H7 (cell line): ENCODE measurements around the gene TRIML1. TPM values are rescaled to one million over a fixed set of nuclear protein-coding genes. Genes with fewer than 3 reads are reported as not detected.

Source experiments
- DNase-seq: peaks from one replicate; pipeline ENCODE4 v3.0.0; 2012
- H3K27me3 ChIP-seq: 2 replicates; pipeline ENCODE4 v1.6.0; 2011; ENCODE audit warnings: mild to moderate bottlenecking, low read length; ENCODE audit not compliant: control insufficient read depth, insufficient read depth
- H3K36me3 ChIP-seq: replicated peaks from 2 replicates; pipeline ENCODE4 v1.5.1; 2011; ENCODE audit warnings: low read length; ENCODE audit not compliant: control insufficient read depth, insufficient read depth
- H3K4me3 ChIP-seq: 2 replicates; pipeline ENCODE4 v1.5.1; 2011; ENCODE audit warnings: low read depth, mild to moderate bottlenecking, control low read depth, low read length, moderate library complexity; ENCODE audit not compliant: insufficient read depth
- total RNA-seq: library from RNA; depleted of rRNA; stranded (reverse); fragments of >200 nt; shearing (Covaris generic); gene quantifications from 2 replicates; pipeline ENCODE4 v1.2.3, GENCODE V29; 2014; rRNA removed

The TRIML1 gene, protein sequence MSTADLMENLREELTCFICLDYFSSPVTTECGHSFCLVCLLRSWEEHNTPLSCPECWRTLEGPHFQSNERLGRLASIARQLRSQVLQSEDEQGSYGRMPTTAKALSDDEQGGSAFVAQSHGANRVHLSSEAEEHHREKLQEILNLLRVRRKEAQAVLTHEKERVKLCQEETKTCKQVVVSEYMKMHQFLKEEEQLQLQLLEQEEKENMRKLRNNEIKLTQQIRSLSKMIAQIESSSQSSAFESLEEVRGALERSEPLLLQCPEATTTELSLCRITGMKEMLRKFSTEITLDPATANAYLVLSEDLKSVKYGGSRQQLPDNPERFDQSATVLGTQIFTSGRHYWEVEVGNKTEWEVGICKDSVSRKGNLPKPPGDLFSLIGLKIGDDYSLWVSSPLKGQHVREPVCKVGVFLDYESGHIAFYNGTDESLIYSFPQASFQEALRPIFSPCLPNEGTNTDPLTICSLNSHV
- not detected in 2 replicates for total RNA-seq

DNA sequence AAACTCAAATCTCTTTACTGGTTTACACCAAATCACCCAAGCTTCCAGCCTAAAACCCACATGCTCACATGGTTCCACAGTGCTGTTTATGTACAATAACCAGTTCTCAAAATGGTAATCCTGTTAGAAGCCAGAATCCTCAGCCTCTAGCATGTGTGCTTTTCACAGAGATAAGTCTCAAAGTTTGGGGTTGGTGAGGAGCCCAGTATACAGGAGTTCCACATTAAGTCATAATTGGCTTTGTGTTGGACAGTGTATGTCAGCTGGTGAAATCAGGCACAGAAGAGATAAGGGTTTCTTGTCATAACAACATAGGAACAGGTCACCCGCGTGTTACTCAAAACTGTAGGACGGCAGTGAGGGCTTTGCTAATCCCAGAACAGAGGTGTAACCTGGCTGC is at the start of gene TRIML1:
Gene TRIML1 (plus strand): TSS at position 301 of the 400 bp plus-strand sequence. CDS start 118 bp downstream, outside the sequence.
- no peak within 1 kb of the TSS for H3K4me3 ChIP-seq
- no peak for DNase-seq
- no peaks in the 10 kb centered on the region for H3K27me3 ChIP-seq
- H3K36me3 ChIP-seq: no peaks in the 10 kb centered on the region

DNA sequence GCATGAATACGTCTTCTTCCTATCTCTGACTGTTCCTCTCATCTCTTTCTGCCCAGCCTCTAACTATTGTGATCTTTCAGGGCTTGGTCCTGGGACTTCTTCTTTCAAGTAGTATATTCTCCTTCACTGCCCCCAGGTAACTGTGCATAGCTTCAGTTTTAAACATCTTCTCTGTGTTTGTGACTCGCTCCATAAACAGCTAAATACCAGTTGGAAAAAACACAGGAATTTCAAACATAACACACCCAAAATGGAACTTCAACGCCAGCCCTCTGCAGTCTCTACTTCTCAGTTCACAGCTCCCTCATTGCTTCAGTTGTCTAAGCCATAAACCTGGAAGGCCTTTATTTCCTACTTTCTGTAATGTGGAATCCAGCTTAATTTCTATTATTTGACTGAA is 46.4 kb upstream of the TRIML1 start:
- no peak for DNase-seq
- Histone ChIP-seq H3K27me3 (no peaks in the 10 kb centered on the region), H3K4me3 (no peak overlapping the region), H3K36me3 (peaks cover 13% of the 10 kb centered on the region)

DNA sequence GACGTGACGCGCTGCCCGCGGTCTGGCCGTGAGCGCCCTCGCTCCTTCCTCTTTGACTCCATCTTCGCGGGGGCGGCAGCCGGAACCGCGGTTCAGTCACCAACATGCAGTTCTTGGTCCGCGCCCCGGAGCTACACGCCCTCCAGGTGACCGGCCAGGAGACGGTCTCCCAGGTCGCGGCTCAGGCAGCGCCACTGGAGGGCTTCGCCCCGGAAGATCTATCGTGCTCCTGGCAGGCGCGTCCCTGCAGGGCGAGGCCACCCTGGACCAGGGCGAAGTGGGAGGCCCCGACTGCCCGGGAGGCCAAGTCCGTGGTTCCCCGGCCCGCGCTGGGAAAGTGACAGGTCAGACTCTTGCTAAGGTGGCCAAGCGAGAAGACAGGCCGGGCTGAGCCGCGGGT is 32.8 kb upstream of the TRIML1 start:
- Histone ChIP-seq H3K4me3 (no peak overlapping the region), H3K27me3 (no peaks in the 10 kb centered on the region), H3K36me3 (peaks cover 7% of the 10 kb centered on the region)
- DNase-seq: peak; percentile 45

DNA sequence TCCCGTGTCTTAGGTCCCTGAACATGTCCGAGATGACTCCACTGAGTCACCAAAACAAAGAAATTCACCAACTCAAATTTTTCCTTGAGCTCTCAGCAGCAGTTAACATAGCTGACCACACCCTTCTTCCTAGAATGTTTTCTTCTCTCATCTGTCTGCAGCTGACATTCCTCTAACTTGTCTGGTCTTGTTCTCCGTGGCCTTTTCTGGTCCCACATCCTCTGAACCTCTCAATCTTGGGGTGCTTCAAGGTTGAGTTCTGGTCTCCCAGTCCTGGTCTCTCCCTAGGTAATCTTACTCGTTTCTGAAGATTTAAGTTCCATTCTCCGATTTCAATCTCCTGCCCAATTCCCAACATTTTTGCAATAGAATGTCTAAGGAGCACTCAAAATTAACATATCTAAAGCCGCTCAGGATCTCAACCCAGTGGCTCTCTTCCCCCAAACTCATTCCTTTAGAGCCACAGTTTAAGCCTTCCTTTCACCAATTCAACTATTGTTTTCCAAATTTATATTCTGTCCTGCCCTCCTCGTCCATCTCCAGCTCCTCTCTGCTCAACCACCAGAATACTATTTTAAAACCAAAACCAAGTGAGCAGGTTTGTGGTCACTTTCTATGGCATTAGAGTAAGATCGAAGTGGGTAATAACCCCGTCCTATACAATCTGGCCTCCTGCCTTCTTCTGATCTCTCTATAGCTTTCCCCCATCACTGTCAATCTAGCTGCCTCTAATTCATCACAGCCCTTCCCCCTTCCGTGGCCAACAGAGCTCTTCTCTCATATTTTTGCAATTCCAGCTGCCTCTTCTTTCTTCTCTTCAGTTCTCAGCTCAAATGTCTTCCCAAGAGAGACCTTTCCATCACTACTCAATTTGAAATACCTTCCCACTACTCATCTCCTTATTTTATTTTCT is 31.1 kb upstream of the TRIML1 start:
- Histone ChIP-seq H3K27me3 (no peaks in the 10 kb centered on the region), H3K36me3 (peaks cover 6% of the 10 kb centered on the region), H3K4me3 (peak overlapping the region; percentile 39)
- peak; percentile 71 for DNase-seq

DNA sequence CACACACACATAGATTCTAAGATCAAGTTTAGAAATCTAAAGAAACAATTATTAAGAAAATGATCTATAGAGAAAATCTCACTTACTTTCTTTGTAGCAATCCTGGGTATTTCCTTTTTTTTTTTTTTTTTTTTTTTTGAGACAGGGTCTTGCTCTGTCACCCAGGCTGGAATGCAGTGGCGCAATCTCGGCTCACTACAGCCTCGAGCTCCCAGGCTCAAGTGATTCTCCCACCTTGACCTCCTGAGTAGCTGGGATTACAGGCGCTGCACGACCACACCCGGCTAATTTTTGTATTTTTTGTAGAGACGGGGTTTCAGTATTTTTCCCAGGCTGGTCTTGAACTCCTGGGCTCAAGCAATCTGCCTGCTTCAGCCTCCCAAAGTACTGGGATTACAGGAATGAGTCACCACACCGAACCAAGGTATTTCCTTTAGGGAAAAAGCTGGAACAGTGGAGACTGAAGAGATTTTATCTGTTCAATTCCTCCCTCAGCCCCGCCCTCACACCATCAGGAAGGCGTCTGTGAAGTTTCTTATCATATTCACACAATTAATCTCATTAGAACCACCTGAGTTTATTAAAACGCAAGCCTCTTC is 30.0 kb upstream of the TRIML1 start, which contains the start of gene TRIML2:
Gene TRIML2 (minus strand): TSS at position 447 of the 599 bp plus-strand sequence. CDS start 4,235 bp downstream, outside the sequence.
- Histone ChIP-seq H3K27me3 (no peaks in the 10 kb centered on the region), H3K4me3 (peak within 1 kb of the TSS; percentile 39), H3K36me3 (peaks cover 5% of the 10 kb centered on the region)
- no peak for DNase-seq

DNA sequence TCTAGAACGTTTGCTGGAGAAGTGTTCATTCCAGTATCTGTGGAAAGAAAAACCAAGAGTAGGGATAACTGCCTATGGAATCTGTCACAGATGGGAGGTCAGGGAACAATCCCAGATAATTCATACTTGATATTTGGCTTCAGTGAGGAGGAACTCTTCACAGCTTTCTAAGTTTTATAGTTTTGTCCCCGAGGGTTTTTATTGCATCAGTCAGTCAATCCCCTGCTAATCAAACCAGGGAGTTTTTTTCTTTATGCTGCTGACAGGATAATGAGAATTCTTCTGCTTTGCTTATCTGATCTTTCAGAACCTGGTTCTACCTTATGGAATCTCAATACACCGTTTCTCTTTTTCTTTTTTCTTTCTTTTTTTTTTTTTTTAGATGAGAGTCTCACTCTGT is 29.2 kb upstream of the TRIML1 start:
- Histone ChIP-seq H3K4me3 (no peak overlapping the region), H3K27me3 (no peaks in the 10 kb centered on the region), H3K36me3 (peaks cover 2% of the 10 kb centered on the region)
- no peak for DNase-seq

DNA sequence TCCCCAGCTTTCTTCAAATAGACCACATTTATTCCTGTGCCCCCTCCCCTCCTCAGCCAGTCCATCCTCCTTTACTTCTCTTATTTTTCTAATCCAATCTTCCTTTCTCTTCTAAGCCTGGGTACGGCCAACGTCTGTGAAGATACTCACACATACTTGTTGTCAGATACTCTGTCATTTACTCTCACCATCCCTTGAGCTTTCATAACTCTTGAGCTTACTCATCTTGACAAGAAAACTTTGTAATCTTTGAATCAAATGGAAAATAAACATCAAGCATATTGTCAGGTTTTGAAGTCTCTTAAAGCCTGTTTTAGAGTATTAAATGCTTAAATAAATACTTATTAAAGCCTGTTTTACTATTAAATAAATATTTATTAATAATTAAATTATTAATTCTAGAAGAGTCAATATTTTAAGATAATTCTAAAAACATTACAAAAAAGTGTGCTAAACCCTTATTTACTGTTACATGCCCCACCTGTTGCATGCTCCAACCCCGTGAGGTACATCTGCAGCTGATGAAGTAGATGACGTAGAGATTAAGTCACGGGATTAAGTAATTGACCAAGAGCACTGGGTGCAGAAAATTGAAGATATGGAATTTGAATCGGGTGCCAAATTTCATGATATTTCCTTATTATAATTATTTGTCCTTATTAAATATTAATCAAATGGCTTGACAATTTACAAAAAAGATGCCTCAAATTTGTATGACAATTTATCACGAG is 28.3 kb upstream of the TRIML1 start:
- no peak for DNase-seq
- Histone ChIP-seq H3K36me3 (no peaks in the 10 kb centered on the region), H3K27me3 (no peaks in the 10 kb centered on the region), H3K4me3 (no peak overlapping the region)

DNA sequence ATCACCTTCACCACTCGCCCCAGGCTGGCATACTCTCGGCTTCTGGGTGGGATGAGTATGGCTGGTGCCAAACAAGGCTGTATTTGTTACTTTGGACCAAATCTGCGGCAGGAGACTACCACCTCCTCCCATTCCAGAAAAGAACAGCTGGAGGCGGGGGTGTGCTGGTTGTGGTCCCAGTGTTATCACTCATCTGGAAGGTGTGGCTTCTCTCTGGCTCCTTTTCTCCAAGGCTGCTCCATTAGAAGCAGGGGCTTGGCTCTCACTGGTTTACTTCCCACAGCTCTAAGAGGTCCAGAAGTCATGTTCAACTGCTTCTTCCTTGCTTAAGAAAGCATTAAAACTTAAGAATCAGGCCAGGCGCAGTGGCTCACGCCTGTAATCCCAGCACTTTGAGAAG is 27.3 kb upstream of the TRIML1 start:
- DNase-seq: no peak

DNA sequence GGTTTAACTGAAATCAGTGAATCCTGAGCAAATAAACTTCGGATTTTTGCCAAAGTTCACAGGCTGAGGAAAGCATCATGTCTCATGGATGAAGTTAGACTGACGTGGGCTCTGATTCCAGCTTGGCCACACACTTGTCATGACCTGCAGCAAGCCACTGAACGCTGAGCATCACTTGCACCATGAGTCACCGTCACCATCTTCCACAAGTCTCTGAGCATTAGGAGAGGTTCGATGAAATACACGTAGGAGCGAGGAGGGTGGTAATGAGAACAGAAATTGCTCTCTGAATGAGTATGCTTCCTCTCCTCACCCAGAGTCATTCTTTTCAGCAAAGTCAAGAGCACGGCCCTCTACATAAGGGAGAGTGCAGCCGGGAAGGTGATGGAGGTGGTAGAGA is 26.1 kb upstream of the TRIML1 start:
- Histone ChIP-seq H3K36me3 (no peaks in the 10 kb centered on the region), H3K27me3 (no peaks in the 10 kb centered on the region), H3K4me3 (no peak overlapping the region)
- DNase-seq: no peak

More for the DNA sequence above, 27.3 kb upstream of the TRIML1 start:
- H3K27me3 ChIP-seq: no peaks in the 10 kb centered on the region
- H3K36me3 ChIP-seq: no peaks in the 10 kb centered on the region
- no peak overlapping the region for H3K4me3 ChIP-seq

DNA sequence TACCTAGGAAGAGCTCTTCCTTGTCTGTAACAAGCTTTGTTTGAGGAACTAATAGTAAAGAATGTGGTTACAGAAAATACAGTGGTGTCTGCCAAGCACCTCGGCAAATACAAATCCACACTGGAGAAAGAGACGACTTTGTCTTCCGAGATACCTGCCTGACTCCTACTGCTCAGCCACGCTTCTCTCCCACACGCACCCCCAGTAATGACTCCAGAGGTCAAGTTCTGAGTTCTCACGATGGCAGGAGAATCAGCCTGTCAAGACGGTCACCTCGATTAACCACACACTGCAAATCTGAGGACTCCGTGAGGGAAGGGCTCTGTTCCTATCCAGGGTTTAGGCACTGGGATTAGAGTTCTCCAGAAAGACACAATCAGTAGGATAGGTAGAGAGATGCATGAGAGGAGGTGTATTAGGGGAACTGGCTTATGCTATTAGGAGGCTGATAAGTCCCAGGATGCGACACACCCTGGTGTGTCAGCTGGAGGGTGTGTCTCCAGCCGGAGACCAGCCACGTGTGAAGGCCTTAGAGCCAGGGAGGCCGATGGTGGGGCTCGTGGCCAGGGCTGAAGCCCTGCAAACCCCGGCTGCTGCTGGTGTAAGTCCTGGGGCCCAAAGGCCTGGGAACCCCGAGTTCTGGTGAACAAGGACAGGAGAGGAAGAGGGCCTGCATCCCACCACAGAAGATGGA is 21.5 kb upstream of the TRIML1 start:
- no peak for DNase-seq
- H3K27me3 ChIP-seq: no peaks in the 10 kb centered on the region
- no peak overlapping the region for H3K4me3 ChIP-seq
- H3K36me3 ChIP-seq: no peaks in the 10 kb centered on the region

DNA sequence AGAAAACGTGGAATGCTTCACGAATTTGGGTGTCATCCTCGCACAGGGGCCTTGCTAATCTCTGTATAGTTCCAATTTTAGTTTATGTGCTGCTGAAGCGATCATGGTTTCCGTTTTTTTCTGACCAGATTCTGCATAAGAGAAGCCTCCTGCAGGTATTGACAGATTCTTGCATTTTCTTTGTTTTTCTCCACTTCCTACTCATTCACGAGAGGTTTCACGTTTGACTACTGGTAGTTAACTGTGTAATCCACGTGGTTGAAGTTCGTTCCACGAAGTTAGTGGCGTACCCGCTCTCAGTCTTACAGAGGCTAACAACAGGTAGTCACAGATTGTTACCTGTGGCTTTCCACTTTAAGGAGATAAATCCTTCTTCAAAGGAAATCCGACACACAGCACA is 17.7 kb upstream of the TRIML1 start:
- Histone ChIP-seq H3K27me3 (no peaks in the 10 kb centered on the region), H3K4me3 (no peak overlapping the region), H3K36me3 (no peaks in the 10 kb centered on the region)
- no peak for DNase-seq

DNA sequence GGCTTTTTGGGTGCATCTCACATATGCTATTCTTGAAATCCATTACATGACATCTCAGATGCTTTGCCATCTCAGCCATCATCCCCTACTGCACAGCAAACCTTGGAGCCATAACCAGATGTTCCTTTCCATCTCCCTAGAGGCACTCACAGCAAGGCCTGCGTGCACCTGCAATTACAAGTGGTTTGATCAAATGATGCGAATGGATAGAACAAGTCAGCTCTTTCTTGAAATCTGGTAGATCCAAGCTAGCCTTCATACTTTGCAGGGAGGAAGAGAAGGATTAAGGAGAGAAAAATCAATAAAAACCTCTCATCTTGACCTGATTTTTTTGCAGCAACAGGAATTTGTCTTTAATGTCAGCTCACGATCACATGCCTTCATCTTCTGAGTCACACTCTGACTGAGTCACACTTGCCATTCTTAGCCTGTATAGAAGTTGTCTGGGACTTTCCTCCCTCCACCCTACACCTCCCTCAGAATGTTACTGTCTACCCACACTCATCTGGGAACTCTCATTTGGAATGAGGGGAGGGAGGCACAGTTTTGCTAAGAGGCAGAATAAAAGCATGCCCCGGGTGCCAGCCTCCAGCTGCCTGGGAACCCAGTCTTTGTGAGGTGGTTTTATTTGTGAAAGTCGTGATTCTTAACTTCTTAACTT is 11.9 kb upstream of the TRIML1 start:
- Histone ChIP-seq H3K27me3 (no peaks in the 10 kb centered on the region), H3K36me3 (no peaks in the 10 kb centered on the region), H3K4me3 (no peak overlapping the region)
- DNase-seq: no peak

DNA sequence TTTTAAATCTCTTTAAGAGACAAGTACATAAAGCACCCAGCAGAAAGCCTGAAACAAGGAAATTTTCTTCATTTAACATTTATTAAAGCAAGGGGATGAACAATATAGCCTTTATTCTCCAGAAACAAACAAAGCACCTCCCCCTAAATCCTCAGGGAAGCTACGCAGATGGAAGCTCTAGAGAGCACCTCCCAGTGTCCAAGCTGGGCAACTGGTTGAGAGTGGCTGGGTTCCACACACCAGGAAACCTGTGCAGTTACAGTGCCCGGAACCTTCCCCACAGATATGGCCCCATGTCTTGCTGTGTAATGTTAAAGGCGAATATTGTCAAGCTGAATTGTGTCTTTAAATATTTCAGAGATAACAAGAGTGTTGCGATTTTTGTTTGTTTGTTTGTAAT is 8.9 kb upstream of the TRIML1 start:
- DNase-seq: no peak
- H3K4me3 ChIP-seq: no peak overlapping the region

More for the DNA sequence above, 8.9 kb upstream of the TRIML1 start:
- no peaks in the 10 kb centered on the region for H3K36me3 ChIP-seq
- no peaks in the 10 kb centered on the region for H3K27me3 ChIP-seq
